IMR-90 (cell line): ENCODE data around the gene LYRM4. TPM values are rescaled to one million over a fixed set of nuclear protein-coding genes. Genes with fewer than 3 reads are reported as not detected.

Source experiments
- ATAC-seq: fragments of 200-7000 bp; cut with Tn5 transposase; 2 replicates; pipeline ENCODE4 v1.9.1; 2020; ENCODE audit warnings: low read depth, mild to moderate bottlenecking, moderate library complexity
- BruUV-seq: library from RNA; stranded (reverse); fragments of 400-500 nt; replicated peaks from 2 replicates; lab custom pipeline; 2021; lab: Mats Ljungman, UMichigan
- CTCF ChIA-PET: fragments of 300-600 bp; formaldehyde crosslinking; extraction: SDS; loops from one replicate; lab custom pipeline; 2021; ENCODE audit warnings: antibody characterized with exemption; lab: Yijun Ruan, JAX
- POLR2A ChIA-PET: fragments of 300-600 bp; sonication (Branson Sonifier 250); formaldehyde crosslinking; loops from one replicate; lab custom pipeline; 2022; ENCODE audit warnings: antibody characterized with exemption; ENCODE audit not compliant: unreplicated experiment; lab: Charles Lee
- DNase-seq: peaks from one replicate; pipeline ENCODE4 v3.0.0; 2013
- H2AFZ ChIP-seq: replicated peaks from 2 replicates; pipeline ENCODE3; 2013; ENCODE audit warnings: low read length, mild to moderate bottlenecking; ENCODE audit not compliant: poor library complexity
- H2AK5ac ChIP-seq: 2 replicates; pipeline ENCODE4 v1.6.1; 2013; ENCODE audit warnings: low read depth, low read length, inconsistent platforms
- H2AK9ac ChIP-seq: replicated peaks from 2 replicates; pipeline ENCODE3; 2013; ENCODE audit warnings: mild to moderate bottlenecking, low read depth, low read length, moderate library complexity; ENCODE audit not compliant: poor library complexity
- H2BK120ac ChIP-seq: 2 replicates; pipeline ENCODE4 v1.6.1; 2013; ENCODE audit warnings: low read depth, low read length, inconsistent platforms
- H2BK15ac ChIP-seq: 3 replicates; pipeline ENCODE4 v1.6.1; 2013; ENCODE audit warnings: low read depth, low read length, inconsistent platforms
- H2BK20ac ChIP-seq: 2 replicates; pipeline ENCODE4 v1.6.1; 2013; ENCODE audit warnings: low read depth, mild to moderate bottlenecking, inconsistent platforms, low read length, moderate library complexity
- H2BK5ac ChIP-seq: 2 replicates; pipeline ENCODE4 v1.6.1; 2013; ENCODE audit warnings: mild to moderate bottlenecking, low read depth, low read length, inconsistent platforms; ENCODE audit not compliant: poor library complexity, severe bottlenecking
- H3K14ac ChIP-seq: replicated peaks from 2 replicates; pipeline ENCODE4 v1.6.1; 2013; ENCODE audit warnings: low read depth, low read length, inconsistent platforms
- H3K18ac ChIP-seq: 2 replicates; pipeline ENCODE4 v1.6.1; 2013; ENCODE audit warnings: low read depth, low read length, control low read depth
- H3K23ac ChIP-seq: 2 replicates; pipeline ENCODE4 v1.6.1; 2013; ENCODE audit warnings: low read depth, low read length, inconsistent platforms
- H3K27ac ChIP-seq: 2 replicates; pipeline ENCODE4 v1.5.1; 2013; ENCODE audit warnings: mild to moderate bottlenecking, control low read depth, low read length; ENCODE audit not compliant: insufficient read depth
- H3K27me3 ChIP-seq: 2 replicates; pipeline ENCODE4 v1.6.1; 2013; ENCODE audit warnings: low read length; ENCODE audit not compliant: control insufficient read depth, insufficient read depth
- H3K36me3 ChIP-seq: 2 replicates; pipeline ENCODE4 v1.6.1; 2013; ENCODE audit warnings: low read length, mixed read lengths; ENCODE audit not compliant: control insufficient read depth, insufficient read depth
- H3K4ac ChIP-seq: 2 replicates; pipeline ENCODE4 v1.6.1; 2013; ENCODE audit warnings: low read depth, low read length, inconsistent platforms
- H3K4me1 ChIP-seq: 2 replicates; pipeline ENCODE4 v1.6.1; 2013; ENCODE audit warnings: low read length, mixed read lengths; ENCODE audit not compliant: control insufficient read depth, insufficient read depth
- H3K4me2 ChIP-seq: 2 replicates; pipeline ENCODE4 v1.6.1; 2013; ENCODE audit warnings: low read depth, mild to moderate bottlenecking, control low read depth, low read length, moderate library complexity
- H3K4me3 ChIP-seq: 2 replicates; pipeline ENCODE4 v1.5.1; 2013; ENCODE audit warnings: low read depth, mild to moderate bottlenecking, control low read depth, low read length, moderate library complexity; ENCODE audit not compliant: insufficient read depth
- H3K56ac ChIP-seq: 2 replicates; pipeline ENCODE4 v1.6.1; 2013; ENCODE audit warnings: low read length, inconsistent platforms; ENCODE audit not compliant: insufficient read depth; ENCODE audit errors: extremely low read depth
- H3K79me1 ChIP-seq, 2 experiments: 2 replicates each; pipeline ENCODE4 v1.6.1; 2013; ENCODE audit warnings: low read length in 2 of 2, inconsistent platforms in 1 of 2, low read depth in 1 of 2
- H3K9ac ChIP-seq: 2 replicates; pipeline ENCODE4 v1.6.1; 2013; ENCODE audit warnings: low read depth, low read length, control low read depth
- H3K9me1 ChIP-seq: 2 replicates; pipeline ENCODE4 v1.6.1; 2013; ENCODE audit warnings: low read length, inconsistent platforms; ENCODE audit not compliant: insufficient read depth
- H3K9me3 ChIP-seq: 2 replicates; pipeline ENCODE4 v1.6.1; 2013; ENCODE audit warnings: low read length; ENCODE audit not compliant: control insufficient read depth, insufficient read depth
- H4K20me1 ChIP-seq: 2 replicates; pipeline ENCODE4 v1.6.1; 2013; ENCODE audit warnings: low read length, inconsistent platforms; ENCODE audit not compliant: insufficient read depth
- H4K5ac ChIP-seq: 2 replicates; pipeline ENCODE4 v1.6.1; 2013; ENCODE audit warnings: mild to moderate bottlenecking, low read depth, low read length, control low read depth
- H4K8ac ChIP-seq, 2 experiments: 2 replicates each; pipeline ENCODE4 v1.6.1; 2013; ENCODE audit warnings: low read depth in 2 of 2, low read length in 2 of 2, control low read depth in 1 of 2, inconsistent platforms in 1 of 2
- H4K91ac ChIP-seq: 2 replicates; pipeline ENCODE4 v1.6.1; 2013; ENCODE audit warnings: low read depth, low read length, inconsistent platforms; ENCODE audit not compliant: insufficient read depth
- BHLHE40 ChIP-seq: fragments of 150-350 bp; IDR thresholded peaks from 2 replicates; pipeline ENCODE4 v1.6.1; 2016; ENCODE audit warnings: mild to moderate bottlenecking, low read depth, low read length
- CEBPB ChIP-seq: IDR thresholded peaks from 2 replicates; pipeline ENCODE4 v1.6.1; 2012; ENCODE audit warnings: low read depth, low read length, improper control_type of control experiment
- CTCF ChIP-seq: conservative IDR thresholded peaks from 2 replicates; pipeline ENCODE4 v1.5.1; 2012; ENCODE audit warnings: mild to moderate bottlenecking, low read depth, low read length, improper control_type of control experiment
- FOS ChIP-seq: fragments of 150-350 bp; IDR thresholded peaks from 2 replicates; pipeline ENCODE4 v1.6.1; 2016; ENCODE audit warnings: low read depth, low read length
- MAFK ChIP-seq: IDR thresholded peaks from 2 replicates; pipeline ENCODE4 v1.6.1; 2012; ENCODE audit warnings: low read depth, low read length, improper control_type of control experiment
- MXI1 ChIP-seq: IDR thresholded peaks from 2 replicates; pipeline ENCODE4 v1.6.1; 2012; ENCODE audit warnings: low read depth, mild to moderate bottlenecking, low read length, moderate library complexity, borderline replicate concordance
- RCOR1 ChIP-seq: IDR thresholded peaks from 2 replicates; pipeline ENCODE4 v1.6.1; 2012; ENCODE audit warnings: mild to moderate bottlenecking, low read length, improper control_type of control experiment; ENCODE audit not compliant: insufficient replicate concordance
- RFX5 ChIP-seq: IDR thresholded peaks from 2 replicates; pipeline ENCODE4 v1.8.0; 2012; ENCODE audit warnings: low read depth, mild to moderate bottlenecking, low read length, moderate library complexity
- USF2 ChIP-seq: fragments of 150-350 bp; IDR thresholded peaks from 2 replicates; pipeline ENCODE4 v1.6.1; 2017; ENCODE audit warnings: mild to moderate bottlenecking, antibody characterized with exemption, low read length, low read depth
- WGBS, 2 experiments: methylation state at CpG; one replicate each; pipeline versions ENCODE4 v1.1.5 to v1.1.7; 2013; ENCODE audit warnings: missing lambda C conversion rate in 2 of 2; ENCODE audit not compliant: insufficient read length in 1 of 2; ENCODE audit errors: extremely low coverage in 2 of 2; 5-methylcytosine and 5-hydroxymethylcytosine counted together
- dilution Hi-C: fragments of 300-500 bp; cut with HindIII; formaldehyde crosslinking; loops from one replicate; pipeline ENCODE4 v1.14.3; 2018; ENCODE audit warnings: low sequenced_read_pairs; ENCODE audit not compliant: unreplicated experiment
- in situ Hi-C: fragments of 300-500 bp; cut with MboI; formaldehyde crosslinking; loops from 3 replicates; pipeline ENCODE4 v1.14.3; 2019; ENCODE audit warnings: low sequenced_read_pairs, inconsistent platforms, mixed read lengths
- intact Hi-C: fragments of 100-400 bp; cut with micrococcal nuclease; formaldehyde crosslinking; loops from 2 replicates; pipeline ENCODE4 v1.10.0; 2022
- polyA plus RNA-seq, 3 experiments: library from polyadenylated mRNA; depleted of rRNA; stranded (reverse); fragments of >200 nt; gene quantifications; 2 replicates each; pipeline ENCODE4 v1.2.3, GENCODE V29; 2012; ENCODE audit warnings: low replicate concordance in 1 of 3
- total RNA-seq: library from RNA; depleted of rRNA; stranded (reverse); fragments of >200 nt; gene quantifications from 2 replicates; pipeline ENCODE4 v1.2.3, GENCODE V29; 2012

The LYRM4 gene
- total and polyA plus RNA-seq, 2 of the 4 experiments (the other 2 are of a cell fraction), result 11.5 to 26.6 TPM

- H4K91ac ChIP-seq, result no peak overlapping the region
- H3K27ac ChIP-seq, result no peak overlapping the region
- H3K4me1 ChIP-seq, result peaks cover 2% of the 10 kb centered on the region; the same call in 1 of the 2 replicates
- H3K18ac ChIP-seq, result no peak overlapping the region; the same call in 1 of the 2 replicates
- peaks cover 1% of the 10 kb centered on the region; the same call in 1 of the 2 replicates for H3K36me3 ChIP-seq
- no peak overlapping the region for H2BK15ac ChIP-seq
- H3K4ac ChIP-seq, result no peak overlapping the region
- peaks cover 9% of the 10 kb centered on the region; the same call in 1 of the 2 replicates for H4K20me1 ChIP-seq
- WGBS, 2 experiments, result no CpG with 5 or more reads among the region's 5 CpGs
- no peak overlapping the region for H3K9ac ChIP-seq
- H2AFZ ChIP-seq, result no peak overlapping the region
- H4K5ac ChIP-seq, result no peak overlapping the region
- BruUV-seq, result no TSS peak
- H3K9me3 ChIP-seq, result no peaks in the 10 kb centered on the region
- H2BK20ac ChIP-seq, result no peak overlapping the region
- DNase-seq (peak; percentile 39), ATAC-seq (peak; percentile 57)
- H3K4me2 ChIP-seq, result no peak overlapping the region
- peaks cover 11% of the 10 kb centered on the region; the same call in 1 of the 2 replicates for H3K9me1 ChIP-seq
- no peak overlapping the region for H2BK5ac ChIP-seq
- intact Hi-C loops, result no loop called here
- H3K14ac ChIP-seq, result no peak overlapping the region
- CTCF ChIA-PET, result interaction anchor here (0.6 kb wide), 1 partner anchor 24 kb away, joined by 3 read pairs; no protein-coding TSS in a partner anchor
- TF ChIP-seq RFX5 (no peak), CTCF (no peak), USF2 (no peak), MXI1 (no peak), BHLHE40 (no peak), RCOR1 (no peak), MAFK (no peak), FOS (no peak), CEBPB (no peak)
- H3K27me3 ChIP-seq, result no peaks in the 10 kb centered on the region
- dilution Hi-C loops, result no loop called here
- in situ Hi-C loops, result no loop called here
- no peak overlapping the region for H4K8ac ChIP-seq
- no peak overlapping the region for H3K23ac ChIP-seq
- POLR2A ChIA-PET, result no interaction called here
- H2AK5ac ChIP-seq, result no peak overlapping the region
- no peak overlapping the region for H3K56ac ChIP-seq
- no peak overlapping the region for H2AK9ac ChIP-seq
- H3K4me3 ChIP-seq, result no peak overlapping the region
- peaks cover 14 to 51% of the 10 kb centered on the region in 2 experiments for H3K79me1 ChIP-seq
- H2BK120ac ChIP-seq, result no peak overlapping the region
These were observed 45.3 kb upstream of the LYRM4 start for GRCh38 chr6:5305968-5306626.
